ENCODE data around the gene C1R.
A peak's percentile ranks its signal among the peaks of the same experiment; 100 is the strongest.

The C1R gene

DNA sequence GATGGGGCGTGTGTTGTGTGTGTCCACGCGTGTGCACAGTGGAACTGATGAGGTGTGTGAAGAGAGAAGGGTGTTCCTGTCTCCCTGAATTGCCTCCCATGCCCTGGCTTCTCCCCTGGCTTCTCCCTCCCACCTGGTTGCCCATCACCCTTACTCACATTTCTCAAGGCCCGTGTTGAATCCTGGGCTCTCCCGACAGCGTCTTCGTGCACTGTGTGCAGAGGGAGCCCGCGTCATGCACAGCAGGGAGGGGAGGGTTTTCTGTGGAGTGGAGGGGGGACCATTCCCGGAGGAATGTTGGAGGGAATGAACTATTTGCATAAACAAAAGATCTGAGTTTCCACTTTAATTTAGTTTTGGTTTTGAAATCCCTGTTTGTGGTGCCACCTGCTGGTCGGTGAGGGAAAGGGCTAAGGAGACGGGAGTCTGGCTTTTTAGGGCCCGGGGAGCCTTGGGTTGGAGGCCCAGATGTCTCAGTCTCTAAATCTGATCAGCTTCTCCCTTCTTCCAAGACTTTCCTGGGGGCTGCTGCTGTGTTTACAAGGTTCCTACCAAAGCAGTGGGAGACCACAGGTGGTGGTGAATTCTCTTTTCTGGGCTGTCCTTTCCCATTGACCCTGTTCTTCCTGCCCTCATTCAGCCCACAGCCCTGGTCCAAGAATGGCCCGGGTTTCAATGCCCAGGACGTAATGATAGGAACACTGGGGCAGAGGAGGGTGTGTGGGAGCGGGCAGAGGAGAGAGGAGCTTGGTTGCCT, at the start of gene C1R:
C1R (minus strand) TSS at position 217 of the 757 bp plus-strand sequence; CDS start at position 160, 57 bp downstream.
- DNase-seq: peak; percentile 93

GRCh38 chr12:7141351-7142005, 49.2 kb upstream of the C1R start:
- DNase-seq: no peak

- no peak for DNase-seq
These were observed 47.0 kb upstream of the C1R start for GRCh38 chr12:7139200-7139599.

DNA sequence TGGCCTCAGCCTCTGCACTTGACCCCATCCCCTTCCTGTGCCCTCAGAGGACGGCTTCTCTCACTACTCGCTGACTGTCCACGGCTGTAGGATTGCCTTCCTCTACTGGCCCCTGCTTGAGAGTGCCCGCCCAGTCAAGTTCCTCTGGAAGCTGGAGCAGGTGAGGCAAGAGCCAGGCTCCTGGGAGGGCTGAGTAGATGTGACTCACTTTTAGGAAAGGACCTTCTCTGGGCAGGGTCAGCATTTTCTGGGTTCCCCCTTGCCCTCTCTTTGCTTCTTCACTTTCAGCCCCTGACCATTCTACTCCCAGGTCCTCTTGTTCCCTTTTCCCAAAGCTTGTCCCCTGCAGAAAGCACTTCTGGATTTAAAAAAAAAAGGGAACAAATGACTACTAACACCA, 45.7 kb upstream of the C1R start:
- DNase-seq: no peak

GRCh38 chr12:7136676-7137075, 44.4 kb upstream of the C1R start:
- no peak for DNase-seq

DNA sequence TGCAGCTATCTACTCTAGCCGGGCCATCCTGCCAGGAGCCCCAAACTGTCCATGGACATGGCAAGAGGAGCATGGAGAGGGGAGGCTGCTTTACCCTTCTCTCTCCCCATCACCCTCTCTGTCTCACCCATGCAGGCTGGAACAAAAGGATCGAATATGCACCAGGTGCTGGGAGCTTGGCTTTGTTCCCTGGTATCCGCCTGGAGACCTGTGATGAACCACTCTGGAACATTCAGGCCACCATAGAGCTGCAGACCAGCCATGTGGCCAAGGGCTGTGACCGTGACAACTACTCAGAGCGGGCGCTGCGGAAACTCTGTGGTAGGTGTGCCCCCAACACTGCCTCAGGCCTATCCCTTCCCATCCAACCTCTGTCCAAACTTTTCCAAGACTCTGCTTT, 43.8 kb upstream of the C1R start:
- DNase-seq: no peak

- no peak for DNase-seq
These were observed 42.3 kb upstream of the C1R start for GRCh38 chr12:7134396-7135166.

DNA sequence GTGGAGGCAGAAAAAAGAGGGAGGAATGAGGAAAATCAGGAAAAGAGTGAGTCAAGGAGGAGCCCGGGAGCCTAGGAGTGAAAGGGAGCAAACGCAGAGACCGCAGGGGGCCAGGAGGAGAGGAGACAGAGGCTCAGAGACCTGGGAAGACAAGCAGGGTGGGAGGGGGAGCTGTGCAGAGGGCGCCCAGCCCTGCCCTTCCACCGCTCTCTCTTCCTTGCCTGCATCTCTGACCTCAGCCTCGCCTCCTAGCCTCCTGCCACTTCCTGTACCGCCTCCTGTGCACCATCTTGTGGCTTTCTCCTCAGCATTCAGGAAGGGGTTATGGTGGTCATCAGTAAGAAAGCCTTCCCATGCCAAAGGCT, 39.2 kb upstream of the C1R start:
- no peak for DNase-seq

- DNase-seq: peak; percentile 43
These were observed 38.7 kb upstream of the C1R start for GRCh38 chr12:7130701-7131501.

DNA sequence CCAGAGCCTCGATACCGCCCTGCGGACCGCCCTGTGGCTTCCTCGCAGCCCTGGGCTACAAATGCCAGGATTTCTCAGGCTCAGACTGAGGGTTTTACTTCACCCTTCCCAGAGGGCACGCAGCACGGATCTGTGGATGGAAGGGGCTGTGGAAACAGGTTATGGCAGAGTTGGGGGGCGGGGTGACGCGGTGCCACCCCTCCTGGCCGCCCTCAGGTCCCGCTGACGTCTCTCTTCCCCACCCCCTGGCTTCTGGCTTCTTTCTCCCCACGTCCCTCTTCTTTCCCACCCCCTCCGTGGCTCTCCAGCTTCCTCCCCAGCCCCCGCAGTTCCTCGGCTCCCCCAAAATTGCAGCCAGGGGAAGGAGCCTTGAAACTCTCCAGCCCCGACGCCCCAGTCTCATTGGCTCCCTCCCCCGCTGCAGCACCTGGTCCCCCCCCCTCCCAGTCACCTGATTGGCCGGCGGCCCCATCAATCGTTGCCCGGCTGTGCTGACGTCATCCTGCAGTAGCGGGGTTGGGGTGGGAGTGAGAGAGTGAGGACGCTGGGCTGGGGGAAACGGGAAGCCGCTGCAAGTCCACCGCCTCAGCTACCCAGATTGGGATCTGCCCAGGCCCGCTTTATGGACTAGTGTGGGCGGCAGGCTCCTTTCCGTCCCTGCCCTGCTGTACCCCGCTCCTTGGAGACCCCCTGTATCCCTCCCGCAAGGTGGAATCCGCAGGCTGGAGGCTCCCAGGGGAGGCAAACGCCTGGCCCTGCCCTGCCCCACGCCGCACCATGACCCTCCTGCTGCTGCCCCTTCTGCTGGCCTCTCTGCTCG, 37.8 kb upstream of the C1R start, which contains the start of gene CLSTN3:
CLSTN3 (plus strand) TSS at position 500 of the 820 bp plus-strand sequence; CDS start at position 778, 278 bp downstream.
- DNase-seq: peak; percentile 73

GRCh38 chr12:7129287-7129871, 37.1 kb upstream of the C1R start:
- no peak for DNase-seq

GRCh38 chr12:7128681-7129286, 36.5 kb upstream of the C1R start, which contains the start of gene RBP5:
Gene RBP5 (minus strand): TSS chr12:7128889. CDS start chr12:7128775, 114 bp downstream.
- no peak for DNase-seq

DNA sequence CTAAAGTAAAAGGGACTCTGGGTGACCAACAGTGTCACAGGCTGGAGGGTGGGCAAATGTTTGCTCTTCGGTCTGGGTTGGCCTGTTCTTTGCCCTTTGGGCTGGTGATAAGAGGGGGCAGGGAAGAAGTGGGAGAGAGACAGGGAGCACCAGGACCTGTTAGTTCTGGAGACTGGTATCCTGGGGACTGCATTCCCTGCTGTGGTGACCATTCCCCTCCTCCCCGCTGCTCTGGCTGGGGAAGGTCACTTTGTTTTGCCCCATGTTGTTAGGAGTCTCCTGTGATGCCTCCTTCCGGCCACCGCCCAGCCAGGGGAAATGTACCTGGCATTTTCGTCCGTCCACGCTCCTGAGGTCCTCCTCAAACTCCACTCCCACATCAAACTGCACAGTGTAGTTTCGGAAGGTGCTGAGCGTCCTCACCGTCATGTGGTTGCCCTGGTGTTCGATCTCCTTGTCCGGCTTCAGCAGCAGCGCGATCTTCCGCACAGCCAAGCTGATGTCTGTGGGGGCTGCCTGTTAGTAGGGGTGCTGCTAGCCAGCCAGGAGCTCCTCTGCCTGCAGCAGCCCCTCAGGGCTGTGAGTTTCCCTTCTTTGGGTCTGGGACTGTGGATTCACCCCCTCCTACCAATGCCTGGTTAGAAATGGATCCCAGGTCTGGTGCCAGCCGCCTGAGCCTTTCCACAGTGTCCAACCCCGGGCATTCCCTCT, 35.8 kb upstream of the C1R start:
- DNase-seq: no peak

GRCh38 chr12:7125632-7126227, 33.5 kb upstream of the C1R start:
- DNase-seq: no peak

DNA sequence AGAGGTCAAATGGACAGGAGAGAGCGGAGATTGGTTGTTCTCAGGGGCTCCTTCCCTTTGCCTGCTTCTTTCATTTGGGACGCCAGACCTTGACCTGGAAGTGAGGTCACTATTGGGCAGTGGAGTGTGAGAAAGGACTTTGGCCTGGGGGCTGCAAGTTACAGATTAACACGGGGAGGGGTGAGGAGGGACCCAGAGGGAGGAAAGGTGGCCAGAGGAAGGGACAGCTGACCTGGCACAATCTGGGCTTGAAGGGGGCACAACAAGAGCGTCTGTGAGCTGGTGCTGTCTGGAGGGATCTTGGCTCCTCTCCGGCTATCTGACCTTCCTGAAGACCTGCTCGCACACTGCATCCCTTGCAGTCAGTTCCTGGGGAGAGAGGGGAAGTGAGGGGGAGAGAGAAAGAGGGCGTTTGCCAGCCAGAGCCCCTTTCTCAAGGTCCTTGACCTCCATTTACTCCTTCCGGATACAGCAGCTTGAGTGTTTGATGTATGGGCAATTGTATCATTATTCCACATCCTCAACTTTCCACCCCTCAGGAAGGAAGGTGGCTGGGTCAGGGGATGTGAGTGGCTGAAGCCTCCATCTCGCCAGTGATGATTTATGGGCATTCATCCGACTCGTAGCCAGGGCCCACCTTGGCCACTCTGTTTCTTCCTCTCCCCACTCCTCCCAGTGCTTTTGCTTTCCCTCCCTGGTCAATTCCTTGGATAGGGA, 31.7 kb upstream of the C1R start:
- DNase-seq: no peak

DNA sequence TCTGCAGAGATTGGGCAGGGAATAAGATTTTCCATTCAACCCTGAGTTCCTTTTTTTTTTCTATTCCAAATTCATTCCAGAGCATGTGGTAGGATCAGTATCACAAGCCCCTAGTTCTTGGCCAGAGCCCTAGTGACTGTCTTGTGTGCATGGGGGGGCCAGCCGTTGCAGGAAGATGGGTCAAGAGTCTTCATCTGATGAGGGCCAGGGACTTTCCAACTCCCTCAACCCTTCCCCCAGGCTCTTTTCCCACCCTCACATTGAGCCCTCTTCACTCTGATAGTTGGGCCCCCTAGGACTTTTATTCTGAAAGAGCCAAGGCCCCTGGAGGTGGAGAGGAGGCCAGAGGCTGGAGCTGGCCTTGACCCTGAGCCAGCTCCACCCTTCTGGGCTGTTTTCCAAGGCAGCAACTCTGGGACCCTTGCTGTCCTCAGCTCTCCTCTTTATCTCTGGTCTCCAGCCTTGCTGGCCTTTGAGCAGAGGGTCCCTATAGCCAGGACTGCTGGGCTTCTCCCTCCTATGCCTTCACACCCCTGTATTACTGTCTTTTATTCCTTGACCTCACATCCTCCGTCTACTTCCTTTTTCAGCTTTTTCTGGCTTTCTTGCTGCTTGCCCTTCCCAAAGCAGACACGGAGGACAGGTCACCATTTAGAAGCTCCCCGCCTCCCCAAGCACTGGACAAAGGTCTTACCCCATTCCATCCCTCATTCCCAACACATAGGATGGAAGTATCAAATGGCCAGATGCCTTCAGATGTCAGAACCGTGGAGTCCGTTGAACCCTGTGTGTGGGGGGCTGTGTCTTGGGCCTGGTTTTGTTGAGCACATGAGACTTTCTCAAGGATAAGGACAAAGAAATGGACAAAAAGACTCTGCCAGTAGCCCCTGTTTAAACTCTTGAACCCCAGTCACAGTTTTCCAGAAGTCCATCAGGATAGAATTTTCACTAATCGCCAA, 30.8 kb upstream of the C1R start:
- DNase-seq: no peak

- no peak for DNase-seq
These were observed 29.1 kb upstream of the C1R start for GRCh38 chr12:7121324-7121723.

GRCh38 chr12:7120166-7120565, 27.9 kb upstream of the C1R start:
- no peak for DNase-seq

Measured in fibroblast of upper back skin (primary cell).